Activated CD8-positive, alpha-beta T cell treated with anti-CD3 and anti-CD28 coated beads for 36 hours (primary cell): Measurements from ENCODE around the gene MYO1B. TPM values are rescaled to one million over a fixed set of nuclear protein-coding genes. Genes with fewer than 3 reads are reported as not detected.

Experiments
- ATAC-seq: fragments of 200-7000 bp; cut with Tn5 transposase; one replicate; pipeline ENCODE4 v1.10.0; 2021; ENCODE audit warnings: mild to moderate bottlenecking, moderate library complexity
- CTCF ChIA-PET: fragments of 350-600 bp; sonication (Branson Sonifier 250); formaldehyde crosslinking; loops from one replicate; lab custom pipeline; 2021; ENCODE audit warnings: antibody characterized with exemption; lab: Charles Lee
- POLR2A ChIA-PET: fragments of 350-600 bp; sonication (Branson Sonifier 250); formaldehyde crosslinking; loops from one replicate; lab custom pipeline; 2021; ENCODE audit warnings: antibody characterized with exemption; lab: Charles Lee
- DNase-seq: peaks from one replicate; pipeline ENCODE4 v3.0.0-alpha.2; 2020
- H3K27ac Mint-ChIP-seq: one replicate; pipeline ENCODE4 v1.8.0; 2021; ENCODE audit warnings: mild to moderate bottlenecking, mixed read lengths
- H3K27me3 Mint-ChIP-seq: one replicate; pipeline ENCODE4 v1.8.0; 2021; ENCODE audit warnings: mixed read lengths
- H3K36me3 Mint-ChIP-seq: one replicate; pipeline ENCODE4 v1.8.0; 2021; ENCODE audit warnings: low read depth, mixed read lengths
- H3K4me1 Mint-ChIP-seq: one replicate; pipeline ENCODE4 v1.8.0; 2021; ENCODE audit warnings: low read depth, mixed read lengths
- H3K4me3 Mint-ChIP-seq: one replicate; pipeline ENCODE4 v1.8.0; 2021; ENCODE audit warnings: mild to moderate bottlenecking, moderate library complexity, mixed read lengths
- H3K9me3 Mint-ChIP-seq: one replicate; pipeline ENCODE4 v1.8.0; 2021; ENCODE audit warnings: mixed read lengths
- CTCF ChIP-seq: fragments of 200-600 bp; IDR thresholded peaks from one replicate; pipeline ENCODE4 v1.8.0; 2022; ENCODE audit warnings: antibody characterized with exemption, mild to moderate bottlenecking
- intact Hi-C: fragments of 100-400 bp; cut with micrococcal nuclease; formaldehyde crosslinking; loops from one replicate; pipeline ENCODE4 v1.10.0; 2022
- total RNA-seq, 2 experiments: library from RNA; stranded (reverse); gene quantifications; one replicate each; pipeline ENCODE4 v1.2.3, GENCODE V29; 2021

MYO1B gene
- total RNA-seq, 2 experiments from 2014 or later = 43.2 to 44.8 TPM

GRCh38 chr2:191415101-191415500, 169.9 kb downstream of the MYO1B start:
- no peak for TF ChIP-seq CTCF
- intact Hi-C loops = no loop called here
- POLR2A ChIA-PET = no interaction called here
- no peaks in the 10 kb centered on the region for H3K27me3 Mint-ChIP-seq
- H3K36me3 Mint-ChIP-seq = peaks cover 23% of the 10 kb centered on the region
- CTCF ChIA-PET = no interaction called here
- H3K9me3 Mint-ChIP-seq = no peaks in the 10 kb centered on the region
- H3K4me3 Mint-ChIP-seq = no peak overlapping the region
- no peak for DNase-seq
- no peak for ATAC-seq
- H3K4me1 Mint-ChIP-seq = no peaks in the 10 kb centered on the region
- no peak overlapping the region for H3K27ac Mint-ChIP-seq

GRCh38 chr2:191415858-191416257, 170.7 kb downstream of the MYO1B start:
- no peak overlapping the region for H3K27ac Mint-ChIP-seq
- H3K9me3 Mint-ChIP-seq = no peaks in the 10 kb centered on the region
- no peaks in the 10 kb centered on the region for H3K27me3 Mint-ChIP-seq
- no peaks in the 10 kb centered on the region for H3K4me1 Mint-ChIP-seq
- H3K4me3 Mint-ChIP-seq = no peak overlapping the region
- ATAC-seq = no peak
- intact Hi-C loops = no loop called here
- ChIA-PET POLR2A (interaction anchor here (0.6 kb wide), 1 partner anchor 209 kb away, joined by 3 read pairs; no protein-coding TSS in a partner anchor), CTCF (interaction anchor here (0.9 kb wide), 1 partner anchor 250 kb away, joined by 4 read pairs; no protein-coding TSS in a partner anchor)
- peaks cover 23% of the 10 kb centered on the region for H3K36me3 Mint-ChIP-seq
- DNase-seq = no peak
- TF ChIP-seq CTCF = no peak

- CTCF ChIA-PET = interaction anchor here (0.8 kb wide), 1 partner anchor 9 kb away, joined by 3 read pairs; no protein-coding TSS in a partner anchor
- TF ChIP-seq CTCF = no peak
- Mint-ChIP-seq H3K36me3 (peaks cover 21% of the 10 kb centered on the region), H3K27ac (no peak overlapping the region), H3K27me3 (no peaks in the 10 kb centered on the region), H3K4me3 (no peak overlapping the region), H3K9me3 (no peaks in the 10 kb centered on the region), H3K4me1 (peaks cover 2% of the 10 kb centered on the region)
- intact Hi-C loops = no loop called here
- no peak for ATAC-seq
- POLR2A ChIA-PET = no interaction called here
- no peak for DNase-seq
Measured at GRCh38 chr2:191417746-191418145, 172.5 kb downstream of the MYO1B start.

GRCh38 chr2:191421950-191422349, 176.7 kb downstream of the MYO1B start:
- CTCF ChIA-PET = no interaction called here
- H3K9me3 Mint-ChIP-seq = no peaks in the 10 kb centered on the region

More at GRCh38 chr2:191421950-191422349, 176.7 kb downstream of the MYO1B start:
- peaks cover 4% of the 10 kb centered on the region for H3K36me3 Mint-ChIP-seq
- peaks cover 2% of the 10 kb centered on the region for H3K4me1 Mint-ChIP-seq
- peak; percentile 79 for ATAC-seq
- intact Hi-C loops = no loop called here
- H3K4me3 Mint-ChIP-seq = no peak overlapping the region
- DNase-seq = peak; percentile 30
- no peaks in the 10 kb centered on the region for H3K27me3 Mint-ChIP-seq
- no peak overlapping the region for H3K27ac Mint-ChIP-seq
- POLR2A ChIA-PET = no interaction called here
- no peak for TF ChIP-seq CTCF
